ENCODE data around the gene CRHR1. TPM values are rescaled to one million over a fixed set of nuclear protein-coding genes. Genes with fewer than 3 reads are reported as not detected.

Gene CRHR1
- total RNA-seq, 2 experiments from 2014 or later = not detected

GRCh38 chr17:45814622-45815606 is 30.8 kb downstream of the CRHR1 start:
- CTCF ChIA-PET = no interaction called here

GRCh38 chr17:45815752-45816151 is 31.6 kb downstream of the CRHR1 start:
- Mint-ChIP-seq H3K9me3 (no peaks in the 10 kb centered on the region), H3K4me1 (ENCODE audit: low read depth) (no peaks in the 10 kb centered on the region), H3K36me3 (ENCODE audit: low read depth) (no peaks in the 10 kb centered on the region), H3K27me3 (peaks cover 10% of the 10 kb centered on the region), H3K4me3 (no peak overlapping the region), H3K27ac (no peak overlapping the region)
- H3K36me3 ChIP-seq (ENCODE audit: insufficient read depth, low read length) = no peaks in the 10 kb centered on the region
- TF ChIP-seq CTCF (IDR thresholded peaks at IDR 0.05) = no peak
- peaks cover 4% of the 10 kb centered on the region in 2 experiments for H3K27me3 ChIP-seq (ENCODE audit: control insufficient read depth in 1 of 2, insufficient read depth in 2 of 2, low read length in 2 of 2)
- no peak for DNase-seq
- no peak overlapping the region for H3K27ac ChIP-seq (ENCODE audit: low read depth in 1 of 2, low read length in 2 of 2)
- ATAC-seq (ENCODE audit: poor library complexity) = no peak
- intact Hi-C loops (cut with DNase I, micrococcal nuclease) = no loop called here
- ChIA-PET CTCF (no interaction called here), POLR2A (no interaction called here)
- H3K4me3 ChIP-seq (ENCODE audit: low read length) = no peak overlapping the region
- no peaks in the 10 kb centered on the region for H3K4me1 ChIP-seq (ENCODE audit: insufficient read depth, low read length)
- no peaks in the 10 kb centered on the region for H3K9me3 ChIP-seq (ENCODE audit: control insufficient read depth in 1 of 2, insufficient read depth in 1 of 2, low read length in 2 of 2)

More at GRCh38 chr17:45814622-45815606, 30.8 kb downstream of the CRHR1 start:
- Mint-ChIP-seq H3K9me3 (no peaks in the 10 kb centered on the region), H3K27ac (no peak overlapping the region), H3K4me1 (ENCODE audit: low read depth) (no peaks in the 10 kb centered on the region), H3K4me3 (no peak overlapping the region), H3K27me3 (peaks cover 10% of the 10 kb centered on the region), H3K36me3 (ENCODE audit: low read depth) (no peaks in the 10 kb centered on the region)
- no peaks in the 10 kb centered on the region for H3K36me3 ChIP-seq (ENCODE audit: insufficient read depth, low read length)
- no peak for ATAC-seq (ENCODE audit: poor library complexity)
- intact Hi-C loops (cut with DNase I, micrococcal nuclease) = no loop called here
- H3K27ac ChIP-seq (ENCODE audit: low read depth in 1 of 2, low read length in 2 of 2) = no peak overlapping the region
- H3K4me1 ChIP-seq (ENCODE audit: insufficient read depth, low read length) = no peaks in the 10 kb centered on the region
- POLR2A ChIA-PET = no interaction called here
- no peak overlapping the region for H3K4me3 ChIP-seq (ENCODE audit: low read length)
- H3K9me3 ChIP-seq (ENCODE audit: control insufficient read depth in 1 of 2, insufficient read depth in 1 of 2, low read length in 2 of 2) = no peaks in the 10 kb centered on the region
- DNase-seq = no peak
- H3K27me3 ChIP-seq (ENCODE audit: control insufficient read depth in 1 of 2, insufficient read depth in 2 of 2, low read length in 2 of 2) = peaks cover 4% of the 10 kb centered on the region in 2 experiments
- TF ChIP-seq CTCF (IDR thresholded peaks at IDR 0.05) = no peak

GRCh38 chr17:45818041-45818440 is 33.9 kb downstream of the CRHR1 start:
- no peaks in the 10 kb centered on the region for H3K9me3 Mint-ChIP-seq
- no peaks in the 10 kb centered on the region for H3K4me1 Mint-ChIP-seq (ENCODE audit: low read depth)
- H3K9me3 ChIP-seq (ENCODE audit: control insufficient read depth in 1 of 2, insufficient read depth in 1 of 2, low read length in 2 of 2) = no peaks in the 10 kb centered on the region
- no peak for TF ChIP-seq CTCF (IDR thresholded peaks at IDR 0.05)
- no peak for ATAC-seq (ENCODE audit: poor library complexity)
- H3K27me3 ChIP-seq (ENCODE audit: control insufficient read depth in 1 of 2, insufficient read depth in 2 of 2, low read length in 2 of 2) = peaks cover 0 to 4% of the 10 kb centered on the region in 2 experiments
- H3K4me1 ChIP-seq (ENCODE audit: insufficient read depth, low read length) = no peaks in the 10 kb centered on the region
- no peak overlapping the region for H3K27ac ChIP-seq (ENCODE audit: low read depth in 1 of 2, low read length in 2 of 2)
- no peaks in the 10 kb centered on the region for H3K36me3 ChIP-seq (ENCODE audit: insufficient read depth, low read length)
- ChIA-PET POLR2A (no interaction called here), CTCF (no interaction called here)
- no peak overlapping the region for H3K27ac Mint-ChIP-seq
- no peaks in the 10 kb centered on the region for H3K36me3 Mint-ChIP-seq (ENCODE audit: low read depth)
- no peak overlapping the region for H3K4me3 ChIP-seq (ENCODE audit: low read length)
- intact Hi-C loops (cut with DNase I, micrococcal nuclease) = no loop called here
- no peak for DNase-seq
- H3K27me3 Mint-ChIP-seq = peaks cover 12% of the 10 kb centered on the region
- no peak overlapping the region for H3K4me3 Mint-ChIP-seq

Measured in CD4-positive, alpha-beta T cell (primary cell).